Central memory CD4-positive, alpha-beta T cell (primary cell): ENCODE data around the gene TTC23L.
A peak's percentile ranks its signal among the peaks of the same experiment; 100 is the strongest.

Source experiments
- DNase-seq: peaks from one replicate; pipeline ENCODE4 v3.0.0; 2022

The TTC23L gene

GRCh38 chr5:34923694-34924461 is 84.9 kb downstream of the TTC23L start:
- DNase-seq = no peak

- no peak for DNase-seq
Observed at GRCh38 chr5:34924462-34924765, 85.5 kb downstream of the TTC23L start.

DNA sequence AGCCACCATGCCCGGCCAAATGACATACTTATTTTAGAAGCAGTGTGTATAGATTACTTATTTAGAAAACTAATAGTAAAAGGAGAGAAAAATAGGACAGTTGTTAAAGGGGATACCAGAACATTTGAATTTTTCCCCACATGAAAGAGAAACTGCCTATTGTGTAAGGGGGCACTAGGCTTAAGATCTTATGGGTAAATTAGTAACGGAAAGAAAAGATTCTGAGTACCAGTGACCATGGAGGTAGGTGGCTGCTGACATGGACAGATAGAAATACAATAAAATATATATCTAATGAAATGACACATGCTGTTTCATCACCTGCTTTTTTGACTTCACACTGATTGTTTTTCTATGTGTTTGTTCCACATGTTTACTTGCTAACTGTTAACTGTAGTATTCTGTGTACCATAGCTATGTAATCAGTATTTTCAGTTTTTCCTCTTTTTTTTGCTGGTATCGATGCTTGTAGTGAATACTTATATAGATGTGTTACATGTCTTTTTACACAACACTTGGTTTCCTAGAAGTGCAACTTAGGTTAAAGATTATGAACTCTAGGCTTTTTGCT is 87.4 kb downstream of the TTC23L start:
- DNase-seq = no peak

GRCh38 chr5:34927785-34928184 is 88.8 kb downstream of the TTC23L start:
- no peak for DNase-seq

DNA sequence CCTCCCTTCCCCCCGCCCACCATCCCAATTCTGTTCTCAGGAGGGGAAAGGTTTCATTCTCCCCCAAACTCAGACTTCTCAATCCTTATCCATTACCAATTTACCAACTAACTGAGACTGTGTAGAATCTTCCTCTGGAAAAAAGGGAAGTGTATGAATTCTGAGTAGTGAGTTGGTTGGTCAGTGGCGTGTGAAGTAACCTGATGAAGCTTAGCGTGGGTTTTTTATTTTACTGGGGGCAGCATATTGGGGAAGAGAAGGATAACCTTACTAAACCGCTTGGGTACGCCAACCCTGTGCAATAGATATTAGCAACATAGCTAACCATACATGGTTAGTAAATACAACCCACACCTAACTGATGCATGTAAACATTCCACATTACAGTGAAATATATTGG is 89.3 kb downstream of the TTC23L start:
- DNase-seq = no peak

- peak; percentile 97 for DNase-seq
Observed at GRCh38 chr5:34929134-34929719, 90.3 kb downstream of the TTC23L start, which contains the start of gene DNAJC21. Gene DNAJC21 (plus strand): TSS chr5:34929559. CDS start chr5:34929820, 261 bp downstream.

DNA sequence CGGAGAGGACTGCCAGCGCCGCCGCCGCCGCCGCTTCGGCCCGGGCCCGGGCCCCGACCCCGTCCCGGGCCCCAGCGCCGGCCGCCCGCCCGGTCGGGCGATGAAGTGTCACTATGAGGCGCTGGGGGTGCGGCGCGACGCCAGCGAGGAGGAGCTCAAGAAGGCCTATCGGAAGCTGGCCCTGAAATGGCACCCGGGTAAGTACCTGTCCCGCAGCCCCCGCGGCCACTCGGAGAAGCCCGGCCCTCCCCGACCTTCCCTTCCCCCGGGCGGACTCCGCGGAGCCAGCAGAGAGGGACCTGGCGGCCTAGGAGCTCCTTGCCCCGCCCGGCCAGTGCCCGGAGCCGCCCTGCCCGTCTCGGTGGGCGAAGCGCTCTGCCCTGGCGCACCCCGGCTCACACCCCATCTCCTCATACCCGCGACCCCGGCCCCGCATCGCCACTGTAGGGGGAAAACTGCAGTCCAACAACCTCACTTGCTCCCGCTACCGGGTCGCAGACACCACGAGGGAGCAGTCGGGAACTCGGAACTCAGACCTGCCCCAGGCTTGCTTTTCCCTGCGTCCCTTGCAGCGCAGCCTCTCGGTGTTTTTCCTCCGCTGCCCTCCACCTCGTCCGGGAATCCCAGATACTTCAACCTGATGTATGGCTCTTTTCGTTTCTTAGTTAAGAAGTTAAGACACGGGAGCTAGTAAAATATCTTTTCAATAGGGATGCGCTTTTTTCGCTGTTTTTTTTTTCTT is 90.9 kb downstream of the TTC23L start:
- DNase-seq = peak; percentile 80

- no peak for DNase-seq
Observed at GRCh38 chr5:34930462-34930844, 91.5 kb downstream of the TTC23L start.

GRCh38 chr5:34930870-34931269 is 91.9 kb downstream of the TTC23L start:
- DNase-seq = no peak

DNA sequence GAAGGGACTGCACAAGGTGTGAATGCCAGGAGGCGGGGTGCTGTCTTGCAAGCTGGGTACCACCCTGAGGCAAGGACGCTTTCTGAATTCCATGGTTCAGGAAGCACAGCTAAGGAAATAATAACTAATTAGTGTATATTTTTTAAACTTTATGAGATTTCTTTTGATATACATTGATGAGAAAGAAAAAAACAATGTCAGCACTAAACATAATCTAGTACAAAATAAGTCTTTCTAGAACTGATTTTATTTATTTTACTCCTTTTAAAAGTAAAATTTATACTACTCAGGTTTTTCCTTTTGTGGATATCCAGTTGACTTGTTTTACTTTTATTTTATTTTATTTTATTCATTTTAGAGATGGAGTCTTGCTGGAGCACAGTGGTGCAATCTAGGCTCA is 94.0 kb downstream of the TTC23L start:
- no peak for DNase-seq

DNA sequence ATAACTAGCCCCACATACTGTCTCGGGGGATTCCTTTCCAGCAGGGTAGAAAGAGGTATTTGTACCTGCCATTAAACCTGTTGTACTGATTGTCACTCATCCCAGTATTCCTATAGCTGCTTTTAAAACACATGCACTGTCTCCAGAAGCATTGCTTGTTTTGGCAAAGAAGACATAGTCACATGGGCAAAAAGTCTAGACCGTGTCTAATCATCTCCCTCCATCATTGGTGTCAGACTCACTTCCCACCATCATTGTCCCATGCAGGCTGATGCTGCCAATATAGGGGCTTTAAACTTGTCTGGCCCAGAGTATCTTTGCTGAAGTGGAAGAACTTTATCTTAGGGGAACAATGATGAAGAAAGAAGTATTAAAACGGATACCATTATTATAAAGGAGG is 103.0 kb downstream of the TTC23L start:
- no peak for DNase-seq

GRCh38 chr5:34944044-34944443 is 105.1 kb downstream of the TTC23L start:
- no peak for DNase-seq

GRCh38 chr5:34944460-34945047 is 105.6 kb downstream of the TTC23L start:
- no peak for DNase-seq
